ENCODE results near the gene ZNF778. TPM values are rescaled to one million over a fixed set of nuclear protein-coding genes. Genes with fewer than 3 reads are reported as not detected.
"Not testable (repeated sequence)": the region's sequence is repeated elsewhere in the genome, so short reads cannot be mapped to it uniquely, and the experiment has no call there.

ZNF778 gene
- polyA plus RNA-seq, 1 of the 3 experiments (the other 2 are of a cell fraction): 10.8 TPM

GRCh38 chr16:89192186-89192955, 25.1 kb upstream of the ZNF778 start:
- H4K20me1 ChIP-seq (ENCODE audit: insufficient read depth); H2AFZ ChIP-seq (ENCODE audit: low read depth); H3K27ac ChIP-seq (ENCODE audit: low read depth in 2 of 2, low read length in 1 of 2); H3K79me2 ChIP-seq (ENCODE audit: insufficient read depth); H3F3A ChIP-seq (replicated peaks; ENCODE audit: insufficient read depth); H3K9me2 ChIP-seq; H3K9me3 ChIP-seq; H3K36me3 ChIP-seq (replicated peaks in 1 of 2; ENCODE audit: control insufficient read depth in 1 of 2, insufficient read depth in 2 of 2, low read length in 1 of 2); H3K27me3 ChIP-seq (ENCODE audit: insufficient read depth): not testable (repeated sequence)
- TF ChIP-seq MAX (IDR thresholded peaks at IDR 0.05; ENCODE audit: low read depth): 0 out of 2 replicates have a peak, but pooled peaks have one; percentile 11
- Histone ChIP-seq H3K4me2 (peak overlapping the region; percentile 94), H3K9ac (peak overlapping the region; percentile 36; the same call in 1 of the 2 replicates), H3K4me3 (ENCODE audit: low read depth in 2 of 2, low read length in 1 of 2) (peak overlapping the region; percentile 42 to 56), H3K4me1 (ENCODE audit: control insufficient read depth in 1 of 2, insufficient read depth in 2 of 2, low read depth in 1 of 2, low read length in 1 of 2) (peaks cover 0 to 15% of the 10 kb centered on the region in 2 experiments; a peak in 1 of 4 replicates)
- 2% methylated on average over 40 of the region's 63 CpGs for WGBS (ENCODE audit: low lambda C conversion rate)
- CTCF ChIA-PET: interaction anchor here (1.3 kb wide), 1 partner anchor 19 kb away, joined by 3 read pairs; no protein-coding TSS in a partner anchor
- POLR2A ChIA-PET: interaction anchor here (0.6 kb wide), 1 partner anchor 193 kb away, joined by 8 read pairs; no protein-coding TSS in a partner anchor
- peak; percentile 87 for DNase-seq

GRCh38 chr16:89192956-89193575, 24.4 kb upstream of the ZNF778 start:
- POLR2A ChIA-PET: interaction anchor here (0.6 kb wide), 1 partner anchor 192 kb away, joined by 8 read pairs; no protein-coding TSS in a partner anchor
- no peak overlapping the region for H2AFZ ChIP-seq (ENCODE audit: low read depth)
- DNase-seq: peak; percentile 88
- TF ChIP-seq SIN3A (IDR thresholded peaks at IDR 0.05; ENCODE audit: borderline replicate concordance, low read depth, low read length) (no peak), NRF1 (IDR thresholded peaks at IDR 0.05; ENCODE audit: low read depth, low read length) (no peak), GABPA (IDR thresholded peaks at IDR 0.05; ENCODE audit: low read depth) (no peak), YY1 (IDR thresholded peaks at IDR 0.05; ENCODE audit: low read depth) (no peak), CTCF (IDR thresholded peaks at IDR 0.05) (no peak), TCF12 (IDR thresholded peaks at IDR 0.05) (no peak), EZH2phosphoT487 (IDR thresholded peaks at IDR 0.05; ENCODE audit: borderline replicate concordance, low read depth) (no peak), TEAD4 (IDR thresholded peaks at IDR 0.05; ENCODE audit: borderline replicate concordance, insufficient read depth) (no peak), FOSL2 (IDR thresholded peaks at IDR 0.05; ENCODE audit: borderline replicate concordance, low read depth) (no peak), USF2 (IDR thresholded peaks at IDR 0.05; ENCODE audit: borderline replicate concordance, low read depth, low read length) (no peak), CHD2 (IDR thresholded peaks at IDR 0.05; ENCODE audit: low read length, partially characterized antibody) (no peak), USF1 (IDR thresholded peaks at IDR 0.05; ENCODE audit: borderline replicate concordance, low read depth) (no peak), ZBTB33 (IDR thresholded peaks at IDR 0.05; ENCODE audit: borderline replicate concordance, low read depth) (no peak), POLR2AphosphoS5 (IDR thresholded peaks at IDR 0.05; ENCODE audit: low read depth, low read length) (no peak), RXRA (IDR thresholded peaks at IDR 0.05; ENCODE audit: borderline replicate concordance, low read depth) (no peak), JUND (IDR thresholded peaks at IDR 0.05) (no peak), GATA2 (CRISPR knock-in tag; IDR thresholded peaks at IDR 0.05) (no peak), ELF1 (IDR thresholded peaks at IDR 0.05) (no peak)

More at GRCh38 chr16:89192956-89193575, 24.4 kb upstream of the ZNF778 start:
- Histone ChIP-seq H3K9me2 (no peaks in the 10 kb centered on the region), H3K4me3 (ENCODE audit: low read depth in 2 of 2, low read length in 1 of 2) (peak overlapping the region in 1 of 2 experiments; percentile 19; a peak in 1 of 4 replicates), H3F3A (replicated peaks; ENCODE audit: insufficient read depth) (peaks cover 3% of the 10 kb centered on the region), H3K36me3 (replicated peaks in 1 of 2; ENCODE audit: control insufficient read depth in 1 of 2, insufficient read depth in 2 of 2, low read length in 1 of 2) (no peaks in the 10 kb centered on the region), H3K79me2 (ENCODE audit: insufficient read depth) (no peaks in the 10 kb centered on the region), H3K4me2 (peak overlapping the region; percentile 52; the same call in 1 of the 2 replicates), H4K20me1 (ENCODE audit: insufficient read depth) (no peaks in the 10 kb centered on the region), H3K27ac (ENCODE audit: low read depth in 2 of 2, low read length in 1 of 2) (no peak overlapping the region), H3K27me3 (ENCODE audit: insufficient read depth) (peaks cover 8% of the 10 kb centered on the region; the same call in 1 of the 2 replicates), H3K9ac (no peak overlapping the region), H3K4me1 (ENCODE audit: control insufficient read depth in 1 of 2, insufficient read depth in 2 of 2, low read depth in 1 of 2, low read length in 1 of 2) (peaks cover 0 to 15% of the 10 kb centered on the region in 2 experiments; a peak in 1 of 4 replicates), H3K9me3 (no peaks in the 10 kb centered on the region)
- WGBS (ENCODE audit: low lambda C conversion rate): 5% methylated on average over 37 of the region's 39 CpGs
- CTCF ChIA-PET: interaction anchor here (1.3 kb wide), 1 partner anchor 18 kb away, joined by 3 read pairs; no protein-coding TSS in a partner anchor
